Suprapubic skin (tissue), 4 donors: ENCODE measurements around the gene CORO1C.

Experiments used
- CTCF ChIP-seq, 2 donors: fragments of 200-600 bp in 1 of 2; fragments of 450-650 bp in 1 of 2; sonication (generic) in 1 of 2; IDR thresholded peaks; one replicate each; pipeline ENCODE4 v1.5.1; 2016 to 2019; ENCODE audit warnings: antibody characterized with exemption in 2 of 2, mild to moderate bottlenecking in 1 of 2, moderate library complexity in 1 of 2
- POLR2A ChIP-seq, 2 donors: fragments of 450-650 bp; IDR thresholded peaks; one replicate each; pipeline ENCODE4 v1.6.1; 2017; ENCODE audit warnings: antibody characterized with exemption in 2 of 2, mild to moderate bottlenecking in 2 of 2, moderate library complexity in 2 of 2
- POLR2AphosphoS5 ChIP-seq, 3 donors: sonication (generic); formaldehyde crosslinking; IDR thresholded peaks; one replicate each; pipeline ENCODE4 v1.6.1; 2017; ENCODE audit warnings: antibody characterized with exemption in 3 of 3

GRCh38 chr12:108770269-108770829 lies 39.0 kb upstream of the CORO1C start:
- TF ChIP-seq CTCF (IDR thresholded peaks at IDR 0.05), result no peak
- no peak for TF ChIP-seq POLR2A (IDR thresholded peaks at IDR 0.05)
- TF ChIP-seq POLR2AphosphoS5 (IDR thresholded peaks at IDR 0.05), result no peak
